HPDE6-E6E7 (cell line): ENCODE measurements around the gene LAMTOR2.

Source experiments
- DNase-seq: peaks from one replicate; pipeline ENCODE4 v3.0.0; 2011; ENCODE audit warnings: missing footprints; ENCODE audit errors: extremely low spot score

The LAMTOR2 gene

DNA sequence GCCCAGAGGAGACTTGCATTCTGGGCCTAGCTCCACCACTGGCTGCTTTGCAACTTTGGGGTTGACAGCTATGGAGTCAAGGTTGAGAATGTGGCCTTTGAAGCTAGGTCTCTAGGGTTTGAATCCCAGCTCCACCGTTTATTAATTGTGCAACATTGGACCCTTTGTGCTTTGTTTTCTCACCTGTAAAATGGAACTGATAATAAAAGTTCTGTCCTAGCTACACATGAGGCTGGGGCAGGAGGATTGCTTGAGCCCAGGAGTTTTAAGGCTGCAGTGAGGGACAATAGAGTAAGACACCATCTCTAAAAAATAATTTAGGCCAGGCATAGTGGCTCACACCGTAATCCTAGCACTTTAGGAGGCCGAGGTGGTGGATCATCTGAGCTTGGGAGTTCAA lies 44.7 kb downstream of the LAMTOR2 start:
- DNase-seq = no peak

DNA sequence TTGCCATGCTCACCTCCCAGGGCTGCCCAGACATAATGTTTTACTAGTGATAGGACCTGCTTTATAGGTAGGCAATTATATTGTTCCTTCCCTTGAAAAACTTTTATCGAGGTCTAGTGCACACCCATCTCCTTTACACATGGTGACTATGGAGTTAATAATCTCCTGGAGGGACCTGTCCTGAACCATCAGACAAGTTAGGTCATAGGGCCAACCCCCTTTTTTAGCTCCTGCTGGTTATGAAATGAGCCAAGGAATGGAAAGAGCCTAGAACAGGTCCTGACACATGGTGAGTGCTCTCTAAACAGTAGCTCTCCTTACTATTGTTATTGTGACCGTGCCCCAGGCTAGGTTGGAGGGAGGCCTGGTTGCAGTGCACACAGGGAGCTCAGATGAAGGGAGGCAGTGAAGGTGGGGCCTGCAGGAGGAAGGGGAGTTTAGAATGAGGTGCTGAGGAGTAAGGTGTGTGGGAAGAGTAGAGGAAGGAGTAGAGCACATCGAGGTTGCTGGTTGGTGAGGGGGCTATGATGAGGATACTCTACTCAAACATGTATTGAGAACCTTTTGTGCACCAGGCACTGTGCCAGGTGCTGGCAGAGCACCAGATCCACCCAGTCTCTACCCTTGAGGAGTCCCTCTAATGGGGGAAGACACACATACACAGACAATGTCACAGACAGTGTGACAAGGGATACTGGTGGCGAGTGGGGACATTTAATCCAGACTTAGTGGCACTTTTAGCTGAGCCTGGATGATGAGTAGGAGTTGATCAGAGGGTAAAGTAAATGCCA lies 45.8 kb downstream of the LAMTOR2 start:
- no peak for DNase-seq

DNA sequence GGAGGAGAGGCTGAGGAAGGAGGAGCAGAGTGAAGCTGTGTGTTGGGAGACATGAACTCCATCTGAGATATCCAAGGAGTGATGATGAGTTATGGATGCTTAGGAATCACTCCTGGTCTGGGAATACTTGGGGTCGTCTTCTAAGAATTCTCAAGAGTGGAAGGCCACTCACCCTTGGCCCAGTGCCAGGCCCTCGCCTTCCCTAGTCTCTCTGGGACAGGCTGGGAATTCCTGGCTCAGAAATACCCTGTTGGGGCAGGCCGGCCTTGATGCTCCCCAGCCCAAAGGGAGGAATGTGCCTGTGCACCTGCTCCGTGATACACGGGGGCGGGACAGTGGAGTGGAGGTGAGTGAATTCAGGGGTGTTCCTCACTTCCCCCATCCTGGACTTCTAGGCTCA lies 47.3 kb downstream of the LAMTOR2 start:
- DNase-seq = no peak

DNA sequence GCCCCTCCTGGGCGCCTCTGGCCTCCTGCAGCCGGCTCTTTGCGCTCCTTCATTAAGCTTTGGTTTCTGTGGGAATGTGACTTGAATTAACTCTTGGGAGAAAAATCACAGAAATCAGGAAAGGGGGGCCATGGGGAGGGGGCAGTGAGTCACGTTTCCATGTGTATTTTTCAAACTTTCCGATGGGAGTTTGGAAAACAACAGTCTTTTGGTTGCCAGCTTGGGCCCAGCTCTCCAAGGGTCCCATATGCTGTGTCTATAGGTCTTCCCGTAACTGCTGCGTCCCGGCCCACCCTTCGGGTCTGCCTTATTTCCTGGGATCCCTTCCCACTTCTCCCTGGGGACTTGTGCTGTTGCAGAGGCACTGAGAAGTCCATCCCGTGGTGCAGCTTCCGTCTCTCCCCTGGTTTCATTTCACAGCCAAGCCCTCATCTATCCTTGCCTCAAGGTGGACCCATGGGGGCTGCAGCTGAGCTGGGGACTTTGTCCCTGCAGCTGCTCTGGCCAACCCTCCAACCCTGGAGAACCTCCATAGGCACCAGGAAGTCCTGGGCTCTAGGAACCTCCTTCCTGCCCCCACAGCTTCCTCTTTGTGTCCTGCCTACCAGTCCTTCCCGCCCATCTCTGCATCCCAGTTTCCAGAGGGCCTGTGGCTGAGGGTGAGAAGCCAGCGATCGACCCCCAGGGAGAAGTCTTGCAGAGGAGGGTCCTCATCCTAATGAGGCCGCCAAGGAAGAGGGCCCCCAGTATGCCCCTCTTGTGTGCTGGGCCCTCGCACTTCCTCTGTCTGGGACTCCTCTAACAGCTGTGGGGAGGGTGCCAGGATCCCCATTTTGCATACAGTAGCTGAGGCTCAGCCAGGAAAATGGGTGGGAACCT lies 48.3 kb downstream of the LAMTOR2 start:
- no peak for DNase-seq

DNA sequence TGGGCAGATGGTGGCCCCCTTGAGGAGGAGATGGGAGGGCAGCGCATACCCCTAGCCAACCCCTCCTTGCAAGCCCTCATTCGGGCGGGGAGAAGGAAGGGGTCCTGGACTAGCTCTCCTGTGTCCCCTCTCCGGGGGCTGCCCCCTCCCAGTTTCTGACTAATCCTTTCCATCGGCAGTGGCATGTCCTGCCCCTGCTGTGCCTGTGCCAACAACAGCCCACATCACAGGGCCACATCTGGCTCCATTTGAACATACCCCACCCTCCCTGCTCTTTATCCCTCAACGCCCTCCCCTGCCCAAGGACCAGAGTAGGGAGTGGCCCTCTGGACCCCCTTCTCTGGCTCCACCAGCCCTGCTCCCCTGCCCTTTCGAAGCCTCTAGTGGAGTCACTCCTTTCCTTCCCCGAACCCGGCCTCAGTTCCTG lies 49.0 kb downstream of the LAMTOR2 start:
- no peak for DNase-seq

DNA sequence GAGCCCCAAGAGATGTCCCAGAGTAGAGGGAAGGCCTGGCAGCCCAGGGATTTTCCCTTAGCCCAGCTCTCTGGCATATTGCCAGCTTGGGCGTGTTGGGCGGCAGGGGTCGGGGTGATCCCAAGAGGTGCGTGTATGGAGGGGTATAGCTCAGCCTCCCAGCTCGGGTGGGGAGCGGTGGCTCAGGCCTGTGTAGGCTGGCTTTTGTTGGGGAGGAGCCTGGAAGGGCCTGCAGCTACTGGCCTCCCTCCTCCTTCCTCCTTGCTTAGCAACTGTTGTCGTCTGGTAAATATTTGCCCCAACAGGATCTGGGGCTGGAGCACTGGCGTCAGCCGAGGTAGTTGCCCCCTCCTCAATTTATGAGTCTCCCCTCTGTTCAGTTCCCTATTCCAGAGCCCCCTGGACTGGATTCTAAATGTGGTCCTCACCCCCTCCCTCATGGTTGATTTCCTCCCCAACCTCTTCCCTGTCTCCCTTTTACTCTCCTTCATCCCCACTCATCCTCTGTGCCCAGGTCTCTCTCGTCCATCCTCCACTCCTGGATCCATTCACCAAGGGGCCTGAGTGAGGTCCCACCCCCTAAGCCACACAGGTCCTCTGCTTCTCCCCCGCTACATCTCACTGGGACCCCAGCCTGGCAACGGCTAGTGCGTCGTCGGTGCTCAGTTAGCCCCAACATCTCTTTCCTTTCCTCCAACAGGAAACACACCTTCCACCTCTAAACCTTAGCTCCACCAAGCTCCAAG lies 49.7 kb downstream of the LAMTOR2 start:
- DNase-seq = peak; percentile 92

DNA sequence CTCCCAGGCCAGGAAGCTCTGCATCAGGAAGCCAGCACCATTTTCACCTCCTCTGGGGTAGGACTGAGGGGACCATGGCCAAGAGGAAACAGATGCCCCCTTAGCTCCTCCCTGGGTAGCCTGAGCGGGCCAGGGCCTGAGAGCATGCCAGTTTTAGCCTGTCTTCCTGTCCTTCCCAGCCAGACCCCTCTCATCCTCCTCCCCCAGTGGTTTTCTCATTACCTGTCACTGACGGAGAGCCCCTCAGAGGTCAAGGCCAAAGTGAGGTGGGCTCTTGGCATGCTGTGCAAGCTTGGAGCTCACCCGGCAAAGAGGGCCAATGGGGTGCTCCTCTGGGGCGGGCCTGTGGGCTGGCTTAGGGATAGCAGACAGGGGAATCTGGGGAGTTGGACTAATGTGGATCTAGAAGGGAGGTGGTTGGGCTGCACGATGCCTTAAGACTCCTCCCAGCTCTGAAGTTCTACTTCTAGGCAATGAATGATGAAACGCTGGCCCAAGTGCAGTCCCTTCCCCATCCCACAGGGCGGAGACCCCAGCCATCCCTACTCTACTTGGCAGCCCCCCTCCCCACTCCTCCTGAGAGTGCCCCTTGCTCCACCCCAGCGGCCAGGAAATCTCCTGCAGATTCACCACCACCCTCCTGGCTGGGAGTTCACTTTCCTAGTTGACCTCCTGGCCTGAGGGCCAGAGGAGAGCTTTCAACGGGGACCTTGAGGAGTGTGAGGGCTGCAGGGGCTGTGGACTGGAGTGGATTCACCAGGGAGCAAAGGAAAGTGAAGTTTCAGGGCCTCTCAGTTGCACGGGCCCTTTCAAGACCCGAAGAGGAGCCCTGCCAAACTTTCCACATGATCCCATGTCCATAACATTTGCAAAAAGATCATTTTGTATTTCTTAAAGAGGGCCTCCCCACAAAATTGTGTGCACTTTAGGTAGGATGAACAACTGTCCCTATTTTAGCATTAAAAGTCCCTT lies 50.6 kb downstream of the LAMTOR2 start:
- no peak for DNase-seq

DNA sequence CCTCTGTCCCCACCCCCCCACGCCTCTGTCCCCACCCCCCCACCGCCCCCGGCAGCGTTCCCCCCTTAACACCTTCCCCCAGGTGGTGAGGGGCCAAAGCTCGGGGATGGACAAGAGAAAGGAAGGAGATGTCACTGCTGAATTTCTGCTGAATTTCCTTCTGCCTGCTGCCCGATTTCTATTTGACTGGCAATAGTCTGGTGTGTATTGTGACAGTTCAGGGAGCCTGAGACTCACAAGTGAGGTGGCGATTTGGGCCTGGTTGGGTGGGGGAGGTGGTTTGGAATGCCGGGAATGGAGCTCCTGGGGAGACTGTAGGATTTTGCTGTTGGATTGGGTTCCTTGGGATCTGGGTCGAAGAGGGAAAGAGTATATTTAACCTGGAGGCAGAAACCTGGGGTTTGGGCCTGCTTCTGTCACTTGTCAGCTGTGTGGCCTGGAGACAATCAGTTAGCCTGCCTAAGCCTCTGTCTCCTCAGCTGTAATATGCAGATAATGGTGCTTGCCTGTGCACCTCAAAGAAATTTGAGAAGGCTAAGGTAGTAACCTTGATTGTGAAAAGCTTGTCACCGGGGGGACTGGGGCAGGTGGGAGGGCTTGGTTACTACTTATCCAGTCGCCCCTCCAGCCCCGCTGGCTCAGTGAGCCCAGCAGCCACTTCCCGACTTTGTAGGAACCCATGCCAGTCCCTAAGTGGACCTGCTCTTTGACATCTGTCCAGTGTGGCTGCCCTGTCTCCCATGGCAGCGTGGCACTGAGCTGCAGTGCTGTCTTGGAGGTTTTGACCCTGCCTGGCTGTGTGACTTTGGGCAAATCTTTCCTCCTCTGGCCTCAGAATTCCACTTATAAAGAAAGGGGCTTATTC lies 52.3 kb downstream of the LAMTOR2 start:
- no peak for DNase-seq

DNA sequence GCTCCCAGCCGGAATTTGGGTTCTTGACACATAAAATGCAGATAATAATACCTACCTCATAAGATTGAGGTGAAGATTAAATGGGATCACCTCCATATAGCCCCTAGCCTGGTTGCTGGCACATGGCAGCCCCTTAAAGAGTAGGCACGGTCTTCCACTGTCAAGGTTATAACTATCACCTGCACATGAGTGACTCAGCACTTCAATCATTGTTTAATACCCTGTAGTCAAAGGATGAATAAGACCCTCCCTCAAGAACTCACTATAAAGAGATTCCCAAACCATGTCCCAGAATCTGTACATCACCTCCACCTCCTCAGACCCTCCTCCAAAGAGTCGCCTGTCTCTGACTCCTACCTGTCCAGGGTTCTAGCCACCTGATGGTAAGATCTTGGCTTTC lies 53.5 kb downstream of the LAMTOR2 start:
- no peak for DNase-seq
